H9 (cell line): ENCODE measurements around the gene ETDA. TPM values are rescaled to one million over a fixed set of nuclear protein-coding genes. Genes with fewer than 3 reads are reported as not detected.

Experiments used
- DNase-seq: peaks from one replicate; pipeline ENCODE4 v3.0.0-alpha.2; 2017
- H2AFZ ChIP-seq: one replicate; pipeline ENCODE4 v1.6.1; 2013; ENCODE audit warnings: mild to moderate bottlenecking, low read length, control low read depth, moderate library complexity
- H2AK5ac ChIP-seq: 2 replicates; pipeline ENCODE4 v1.6.1; 2013; ENCODE audit warnings: low read length, control low read depth, mixed read lengths; ENCODE audit not compliant: insufficient read length
- H2BK120ac ChIP-seq: one replicate; pipeline ENCODE4 v1.6.1; 2013; ENCODE audit warnings: low read depth, mild to moderate bottlenecking, low read length, control low read depth, inconsistent platforms; ENCODE audit not compliant: poor library complexity, severe bottlenecking
- H2BK12ac ChIP-seq: 2 replicates; pipeline ENCODE4 v1.6.1; 2013; ENCODE audit warnings: low read length, control low read depth, mixed read lengths, low read depth; ENCODE audit not compliant: insufficient read length
- H2BK15ac ChIP-seq: 2 replicates; pipeline ENCODE4 v1.6.1; 2013; ENCODE audit warnings: low read depth, low read length, control low read depth
- H2BK20ac ChIP-seq: one replicate; pipeline ENCODE4 v1.6.1; 2013; ENCODE audit warnings: low read depth, mild to moderate bottlenecking, low read length, control low read depth, inconsistent platforms; ENCODE audit not compliant: poor library complexity, severe bottlenecking
- H2BK5ac ChIP-seq: 2 replicates; pipeline ENCODE4 v1.6.1; 2013; ENCODE audit warnings: low read length, control low read depth, mixed read lengths; ENCODE audit not compliant: insufficient read length
- H3K14ac ChIP-seq: 2 replicates; pipeline ENCODE4 v1.6.1; 2013; ENCODE audit warnings: low read length, control low read depth; ENCODE audit not compliant: insufficient read depth
- H3K18ac ChIP-seq: 2 replicates; pipeline ENCODE4 v1.6.1; 2013; ENCODE audit warnings: low read depth, mild to moderate bottlenecking, mixed read lengths, low read length, control low read depth; ENCODE audit not compliant: insufficient read length
- H3K23ac ChIP-seq: 2 replicates; pipeline ENCODE4 v1.6.1; 2013; ENCODE audit warnings: low read length, control low read depth, mixed read lengths, low read depth; ENCODE audit not compliant: insufficient read length
- H3K23me2 ChIP-seq: 2 replicates; pipeline ENCODE4 v1.6.1; 2013; ENCODE audit warnings: low read depth, mild to moderate bottlenecking, mixed read lengths, low read length, control low read depth; ENCODE audit not compliant: insufficient read length, poor library complexity, severe bottlenecking
- H3K27ac ChIP-seq: 2 replicates; pipeline ENCODE4 v1.5.1; 2013; ENCODE audit warnings: low read length, control low read depth, mixed read lengths, low read depth; ENCODE audit not compliant: insufficient read length
- H3K27me3 ChIP-seq: 2 replicates; pipeline ENCODE4 v1.6.1; 2013; ENCODE audit warnings: low read length, control low read depth, inconsistent platforms; ENCODE audit not compliant: insufficient read depth
- H3K4ac ChIP-seq: 2 replicates; pipeline ENCODE4 v1.6.1; 2013; ENCODE audit warnings: low read depth, mild to moderate bottlenecking, control low read depth, inconsistent platforms, low read length, moderate library complexity
- H3K4me1 ChIP-seq: 2 replicates; pipeline ENCODE4 v1.6.1; 2013; ENCODE audit warnings: low read length, control low read depth, inconsistent platforms; ENCODE audit not compliant: insufficient read depth
- H3K4me2 ChIP-seq: 2 replicates; pipeline ENCODE4 v1.6.1; 2013; ENCODE audit warnings: low read length, control low read depth, mixed read lengths; ENCODE audit not compliant: insufficient read length, insufficient read depth
- H3K56ac ChIP-seq: 2 replicates; pipeline ENCODE4 v1.6.1; 2013; ENCODE audit warnings: low read depth, mild to moderate bottlenecking, mixed read lengths, low read length, control low read depth; ENCODE audit not compliant: insufficient read length
- H3K79me1 ChIP-seq: 2 replicates; pipeline ENCODE4 v1.6.1; 2013; ENCODE audit warnings: low read depth, mild to moderate bottlenecking, moderate library complexity, low read length, control low read depth, inconsistent platforms; ENCODE audit not compliant: insufficient read depth, poor library complexity, severe bottlenecking
- H3K79me2 ChIP-seq: 2 replicates; pipeline ENCODE4 v1.6.1; 2013; ENCODE audit warnings: low read length, control low read depth, inconsistent platforms; ENCODE audit not compliant: insufficient read depth
- H3K9ac ChIP-seq: 2 replicates; pipeline ENCODE4 v1.6.1; 2013; ENCODE audit warnings: low read length, control low read depth, mixed read lengths; ENCODE audit not compliant: insufficient read length; ENCODE audit errors: extremely low read depth
- H3K9me3 ChIP-seq: one replicate; pipeline ENCODE4 v1.6.1; 2013; ENCODE audit warnings: low read depth, low read length, inconsistent platforms; ENCODE audit not compliant: control insufficient read depth
- H3T11ph ChIP-seq: one replicate; pipeline ENCODE4 v1.6.1; 2013; ENCODE audit warnings: mild to moderate bottlenecking, low read length, control low read depth, inconsistent platforms
- H4K20me1 ChIP-seq: one replicate; pipeline ENCODE4 v1.6.1; 2013; ENCODE audit not compliant: control insufficient read depth, insufficient read length, insufficient read depth
- H4K5ac ChIP-seq: 2 replicates; pipeline ENCODE4 v1.6.1; 2013; ENCODE audit warnings: low read depth, mild to moderate bottlenecking, mixed read lengths, low read length, control low read depth; ENCODE audit not compliant: insufficient read length
- H4K8ac ChIP-seq: replicated peaks from 2 replicates; pipeline ENCODE4 v1.6.1; 2013; ENCODE audit warnings: low read length, control low read depth, mixed read lengths, low read depth; ENCODE audit not compliant: insufficient read length
- H4K91ac ChIP-seq: 2 replicates; pipeline ENCODE4 v1.6.1; 2013; ENCODE audit warnings: low read depth, mild to moderate bottlenecking, moderate library complexity, mixed read lengths, low read length, control low read depth; ENCODE audit not compliant: insufficient read length
- H3K27ac Mint-ChIP-seq, 3 experiments: 2 replicates in 2 of 3; 3 replicates in 1 of 3; pipeline ENCODE4 v1.8.0; 2020 to 2021; ENCODE audit warnings: mixed read lengths in 3 of 3, mild to moderate bottlenecking in 1 of 3, moderate library complexity in 1 of 3
- H3K27me3 Mint-ChIP-seq: 2 replicates; pipeline ENCODE4 v1.8.0; 2021; ENCODE audit warnings: low read depth, mild to moderate bottlenecking, moderate library complexity, mixed read lengths
- H3K36me3 Mint-ChIP-seq, 3 experiments: 2 replicates in 2 of 3; 3 replicates in 1 of 3; pipeline ENCODE4 v1.8.0; 2020 to 2021; ENCODE audit warnings: low read depth in 3 of 3, mixed read lengths in 3 of 3; ENCODE audit not compliant: insufficient read depth in 1 of 3
- H3K4me1 Mint-ChIP-seq, 2 experiments: 2 replicates each; pipeline ENCODE4 v1.8.0; 2020; ENCODE audit warnings: mixed read lengths in 2 of 2
- H3K4me3 Mint-ChIP-seq, 2 experiments: 2 replicates in 1 of 2; 3 replicates in 1 of 2; pipeline ENCODE4 v1.8.0; 2020 to 2021; ENCODE audit warnings: mild to moderate bottlenecking in 2 of 2, mixed read lengths in 2 of 2, moderate library complexity in 1 of 2
- H3K9me3 Mint-ChIP-seq, 2 experiments: 2 replicates in 1 of 2; 3 replicates in 1 of 2; pipeline ENCODE4 v1.8.0; 2020; ENCODE audit warnings: mild to moderate bottlenecking in 2 of 2, mixed read lengths in 2 of 2, moderate library complexity in 1 of 2
- CTCF ChIP-seq: fragments of 200-600 bp; sonication (generic); conservative IDR thresholded peaks from 3 replicates; pipeline ENCODE4 v1.8.0; 2021; ENCODE audit warnings: antibody characterized with exemption, mild to moderate bottlenecking
- WGBS: extraction: QIAGEN DNeasy Blood & Tissue Kit; methylation state at CpG from one replicate; pipeline ENCODE4 v1.1.7; 2013; ENCODE audit warnings: missing lambda C conversion rate, low lambda C conversion rate, mixed read lengths; ENCODE audit not compliant: insufficient read length; ENCODE audit errors: extremely low coverage; 5-methylcytosine and 5-hydroxymethylcytosine counted together
- total RNA-seq: library from RNA; stranded (reverse); gene quantifications from 2 replicates; pipeline ENCODE4 v1.2.1, GENCODE V29; 2021

The ETDA gene
- total RNA-seq, 1 experiment from 2014 or later = not detected

GRCh38 chrX:135302269-135302873 is 50.5 kb downstream of the ETDA start:
- H4K5ac ChIP-seq = no peak overlapping the region
- no peaks in the 10 kb centered on the region for H4K20me1 ChIP-seq
- H3K14ac ChIP-seq = no peak overlapping the region
- Mint-ChIP-seq H3K9me3 (peaks cover 53 to 65% of the 10 kb centered on the region in 2 experiments), H3K36me3 (peaks cover 0 to 4% (median 0%) of the 10 kb centered on the region in 3 experiments; a peak in 2 of 7 replicates), H3K4me1 (peaks cover 43 to 44% of the 10 kb centered on the region in 2 experiments), H3K27me3 (no peaks in the 10 kb centered on the region; the same call in 1 of the 2 replicates), H3K4me3 (peak overlapping the region in 1 of 2 experiments; percentile 39; a peak in 3 of 5 replicates), H3K27ac (peak overlapping the region in 2 of 3 experiments; percentile 41 to 81; a peak in 3 of 7 replicates)
- no peak overlapping the region for H4K8ac ChIP-seq
- H3K9ac ChIP-seq = no peak overlapping the region
- H3K23ac ChIP-seq = no peak overlapping the region
- no peak for TF ChIP-seq CTCF
- no peaks in the 10 kb centered on the region; the same call in 1 of the 2 replicates for H3K4me1 ChIP-seq
- H3K4ac ChIP-seq = no peak overlapping the region
- H3K79me2 ChIP-seq = no peaks in the 10 kb centered on the region
- peaks cover 24% of the 10 kb centered on the region for H3K9me3 ChIP-seq
- WGBS = no CpG with 5 or more reads among the region's 5 CpGs
- no peak overlapping the region for H2BK12ac ChIP-seq
- H2AK5ac ChIP-seq = no peak overlapping the region
- no peak overlapping the region for H3K18ac ChIP-seq
- H2BK15ac ChIP-seq = no peak overlapping the region
- no peak overlapping the region for H2AFZ ChIP-seq
- H3T11ph ChIP-seq = no peak overlapping the region
- no peaks in the 10 kb centered on the region for H3K23me2 ChIP-seq
- DNase-seq = no peak
- H3K27me3 ChIP-seq = no peaks in the 10 kb centered on the region
- no peak overlapping the region for H4K91ac ChIP-seq
- H2BK120ac ChIP-seq = no peak overlapping the region
- H3K4me2 ChIP-seq = no peak overlapping the region
- H3K56ac ChIP-seq = no peak overlapping the region
- H3K27ac ChIP-seq = no peak overlapping the region
- H2BK5ac ChIP-seq = no peak overlapping the region
- H2BK20ac ChIP-seq = no peak overlapping the region
- H3K79me1 ChIP-seq = no peaks in the 10 kb centered on the region

Other genes starting within 250 kb of the ETDA start
- 7.2 and 7.7 TPM in 2 replicates for gene RTL8B, start 229.5 kb upstream of the ETDA start, total RNA-seq
- gene RTL8C, start 219.7 kb upstream of the ETDA start, total RNA-seq = 61.1 and 71.1 TPM in 2 replicates
- 32.4 and 34.2 TPM in 2 replicates for gene RTL8A, start 199.9 kb upstream of the ETDA start, total RNA-seq
- gene SMIM10L2B, start 153.3 kb upstream of the ETDA start, total RNA-seq = 3.4 and 4.6 TPM in 2 replicates
- gene ETDB, start 131.5 kb upstream of the ETDA start, total RNA-seq = not detected in 2 replicates
- gene CT55, start 80.7 kb upstream of the ETDA start, total RNA-seq = 0.24 TPM in 1 of 2 replicates, not detected in the other
- not detected in 2 replicates for gene ETDC, start 57.4 kb downstream of the ETDA start, total RNA-seq
- gene ZNF75D, start 92.0 kb downstream of the ETDA start, total RNA-seq = 10.0 and 10.5 TPM in 2 replicates
- 5.5 and 6.0 TPM in 2 replicates for gene ZNF449, start 92.7 kb downstream of the ETDA start, total RNA-seq
- 18.1 and 18.3 TPM in 2 replicates for gene SMIM10L2A, start 169.9 kb downstream of the ETDA start, total RNA-seq